K562 (cell line): ENCODE results near the gene PPP2R3B. TPM values are rescaled to one million over a fixed set of nuclear protein-coding genes. Genes with fewer than 3 reads are reported as not detected.

Source experiments
- ARID3A ChIP-seq: IDR thresholded peaks from 2 replicates; pipeline ENCODE4 v1.6.1; 2012; ENCODE audit warnings: low read depth, low read length, improper control_type of control experiment, borderline replicate concordance
- CC2D1A ChIP-seq: fragments of 450-650 bp; IDR thresholded peaks from 2 replicates; pipeline ENCODE4 v1.6.1; 2017; ENCODE audit warnings: mild to moderate bottlenecking
- DEAF1 ChIP-seq: fragments of 450-650 bp; formaldehyde crosslinking; IDR thresholded peaks from 2 replicates; pipeline ENCODE4 v1.4.0; 2020; ENCODE audit warnings: mild to moderate bottlenecking, moderate library complexity
- DIDO1 ChIP-seq: fragments of 450-650 bp; IDR thresholded peaks from 2 replicates; pipeline ENCODE4 v1.6.1; 2016; ENCODE audit warnings: low read depth, missing biosample characterization, missing genetic modification characterization
- HLTF ChIP-seq: fragments of 450-650 bp; IDR thresholded peaks from 2 replicates; pipeline ENCODE4 v1.6.1; 2016
- HMG20A ChIP-seq: fragments of 450-650 bp; formaldehyde crosslinking; conservative IDR thresholded peaks from 2 replicates; pipeline ENCODE4 v1.4.0; 2020; ENCODE audit warnings: mild to moderate bottlenecking, mixed read lengths
- HMGN3 ChIP-seq: IDR thresholded peaks from 2 replicates; pipeline ENCODE4 v1.6.1; 2011; ENCODE audit warnings: borderline replicate concordance, low read depth, mild to moderate bottlenecking, mixed read lengths, low read length; ENCODE audit not compliant: insufficient read length; ENCODE audit errors: extremely low read depth
- KLF13 ChIP-seq: fragments of 450-650 bp; IDR thresholded peaks from 2 replicates; pipeline ENCODE4 v1.6.1; 2016; ENCODE audit warnings: missing genetic modification characterization, low read depth, mild to moderate bottlenecking, missing compliant biosample characterization, moderate library complexity, borderline replicate concordance
- KLF16 ChIP-seq: IDR thresholded peaks from 2 replicates; pipeline ENCODE4 v1.6.1; 2016; ENCODE audit warnings: antibody characterized with exemption
- MBD2 ChIP-seq: sonication (generic); IDR thresholded peaks from 2 replicates; pipeline ENCODE4 v1.6.1; 2016; ENCODE audit warnings: low read depth, borderline replicate concordance
- MED1 ChIP-seq: sonication (generic); formaldehyde crosslinking; IDR thresholded peaks from 2 replicates; pipeline ENCODE4 v1.8.1; 2023; ENCODE audit warnings: missing genetic modification reagents, borderline replicate concordance
- MIER1 ChIP-seq: fragments of 450-650 bp; IDR thresholded peaks from 2 replicates; pipeline ENCODE4 v1.6.1; 2016; ENCODE audit warnings: antibody characterized with exemption, mild to moderate bottlenecking, low read depth
- MYBL2 ChIP-seq, 2 experiments: fragments of 450-650 bp in 1 of 2; sonication (generic) in 1 of 2; formaldehyde crosslinking in 1 of 2; IDR thresholded peaks; 2 replicates each; pipeline versions ENCODE4 v1.6.1 to v1.8.1; 2017 to 2022; ENCODE audit warnings: borderline replicate concordance in 1 of 2, inconsistent platforms in 1 of 2, low read depth in 1 of 2, mild to moderate bottlenecking in 1 of 2, missing genetic modification reagents in 1 of 2, moderate library complexity in 1 of 2
- NBN ChIP-seq: fragments of 450-650 bp; IDR thresholded peaks from 2 replicates; pipeline ENCODE4 v1.6.1; 2016; ENCODE audit warnings: low read depth, mild to moderate bottlenecking
- NRF1 ChIP-seq, 2 experiments: fragments of 450-650 bp; IDR thresholded peaks in 1 of 2; conservative IDR thresholded peaks in 1 of 2; 2 replicates each; pipeline ENCODE4 v1.6.1; 2014; ENCODE audit warnings: mild to moderate bottlenecking in 2 of 2
- NUFIP1 ChIP-seq: fragments of 450-650 bp; IDR thresholded peaks from 2 replicates; pipeline ENCODE4 v1.6.1; 2018; ENCODE audit not compliant: partially characterized antibody
- OTX1 ChIP-seq: fragments of 450-650 bp; formaldehyde crosslinking; IDR thresholded peaks from 2 replicates; pipeline ENCODE4 v1.4.0; 2022; ENCODE audit warnings: mild to moderate bottlenecking
- POLR2G ChIP-seq: fragments of 200-400 bp; formaldehyde crosslinking; IDR thresholded peaks from 2 replicates; pipeline ENCODE4 v1.6.1; 2017; ENCODE audit warnings: low read depth, mild to moderate bottlenecking, antibody characterized with exemption, low read length, moderate library complexity
- SNRNP70 ChIP-seq: fragments of 200-400 bp; formaldehyde crosslinking; optimal IDR thresholded peaks from 2 replicates; pipeline ENCODE3; 2017; ENCODE audit warnings: low read depth, low read length
- SOX6 ChIP-seq: fragments of 450-650 bp; IDR thresholded peaks from 2 replicates; pipeline ENCODE4 v1.6.1; 2014; ENCODE audit warnings: mild to moderate bottlenecking
- TAF1 ChIP-seq: IDR thresholded peaks from 2 replicates; pipeline ENCODE4 v1.6.1; 2011; ENCODE audit warnings: mild to moderate bottlenecking, low read length, moderate library complexity; ENCODE audit not compliant: insufficient read depth, control insufficient read depth, severe bottlenecking; ENCODE audit errors: extremely low read depth
- TCF7L2 ChIP-seq: fragments of 150-350 bp; IDR thresholded peaks from 2 replicates; pipeline ENCODE4 v1.6.1; 2016; ENCODE audit warnings: low read depth, mild to moderate bottlenecking, low read length, moderate library complexity
- XRCC4 ChIP-seq: IDR thresholded peaks from one replicate; pipeline ENCODE4 v1.6.1; 2011; ENCODE audit not compliant: insufficient read depth, insufficient read length; ENCODE audit errors: extremely low read depth
- YBX1 ChIP-seq: fragments of 450-650 bp; IDR thresholded peaks from 2 replicates; pipeline ENCODE4 v1.7.1; 2016; ENCODE audit warnings: mild to moderate bottlenecking
- ZBED1 ChIP-seq: IDR thresholded peaks from 2 replicates; pipeline ENCODE4 v1.6.1; 2014
- ZC3H8 ChIP-seq: fragments of 450-650 bp; IDR thresholded peaks from 2 replicates; pipeline ENCODE4 v1.6.1; 2017
- ZNF217 ChIP-seq: sonication (generic); formaldehyde crosslinking; IDR thresholded peaks from 2 replicates; pipeline ENCODE4 v1.8.0; 2022; ENCODE audit warnings: mild to moderate bottlenecking, missing genetic modification reagents
- ZNF589 ChIP-seq: fragments of 200-800 bp; sonication (Bioruptor generic); IDR thresholded peaks from 2 replicates; pipeline ENCODE4 v1.6.1; 2016; ENCODE audit warnings: low read depth, missing genetic modification characterization, missing compliant biosample characterization
- polyA plus RNA-seq, 8 experiments: library from polyadenylated mRNA; depleted of rRNA in 4 of 8; stranded (reverse) in 5 of 8; unstranded in 3 of 8; fragments of >200 nt; fragmentation: Nextera tagmentation in 2 of 8; fragmentation: Illumina TruSeq in 1 of 8; extraction: Ambion mirVana in 2 of 8; extraction: Trizol in 1 of 8; gene quantifications; 2 replicates each; pipeline versions ENCODE4 v1.2.1 to v1.2.3, GENCODE V29; 2011 to 2014; ENCODE audit warnings: inconsistent platforms in 1 of 8, missing spikeins in 1 of 8
- total RNA-seq, 7 experiments: library from RNA; depleted of rRNA in 6 of 7; stranded (reverse); fragments of >200 nt in 6 of 7; fragmentation: Illumina TruSeq in 2 of 7; extraction: Trizol in 2 of 7; gene quantifications; 2 replicates each; pipeline versions ENCODE4 v1.2.1 to v1.2.3, GENCODE V29; 2011 to 2021; ENCODE audit warnings: low replicate concordance in 1 of 7

PPP2R3B gene
- total and polyA plus RNA-seq, 9 of the 15 experiments (the other 6 are each of a cell fraction or from before 2014, with no cell fraction given), result 0.04 to 18.2 (median 8.2) TPM; not detected in 1

- TF ChIP-seq MYBL2 (IDR thresholded peaks at IDR 0.05; ENCODE audit: low read depth) (no peak), MYBL2 (CRISPR knock-in tag; IDR thresholded peaks at IDR 0.05; ENCODE audit: borderline replicate concordance) (no peak), OTX1 (CRISPR knock-in tag) (no peak), NUFIP1 (no peak), NBN (peak; percentile 85), TAF1 (peak; percentile 26), HLTF (no peak), HMGN3 (no peak), KLF16 (no peak), ZNF589 (CRISPR knock-in tag) (no peak), TCF7L2 (no peak), ARID3A (no peak), YBX1 (no peak), DIDO1 (tag) (peak; percentile 76), HMG20A (CRISPR knock-in tag) (no peak), SOX6 (0 out of 2 replicates have a peak, but pooled peaks have one; percentile 24), SNRNP70 (no peak), CC2D1A (no peak), ZNF217 (CRISPR knock-in tag) (no peak), MBD2 (peak; percentile 31; the same call in 1 of the 2 replicates), ZC3H8 (no peak), NRF1 (conservative IDR thresholded peaks at IDR 0.05 in 1 of 2, IDR thresholded peaks at IDR 0.05 in 1 of 2) (peak; percentile 100), ZBED1 (0 out of 2 replicates have a peak, but pooled peaks have one; percentile 39), MIER1 (no peak), DEAF1 (CRISPR knock-in tag) (no peak), KLF13 (tag) (peak; percentile 77), POLR2G (peak; percentile 82), XRCC4 (no peak), MED1 (CRISPR knock-in tag) (no peak)
Measured at GRCh38 chrX:386768-387575, at the start of gene PPP2R3B (continued).
